Neuronal stem cell (in vitro differentiated cells): ENCODE measurements around the gene COLEC12.
A peak's percentile ranks its signal among the peaks of the same experiment; 100 is the strongest.

ENCODE experiments used
- DNase-seq: peaks from one replicate; pipeline ENCODE4 v3.0.0-alpha.2; 2013; ENCODE audit warnings: low spot score
- H2AFZ ChIP-seq: one replicate; pipeline ENCODE4 v1.6.1; 2013; ENCODE audit warnings: mild to moderate bottlenecking, low read length, inconsistent platforms
- H2AK5ac ChIP-seq: 2 replicates; pipeline ENCODE4 v1.6.1; 2013; ENCODE audit warnings: low read depth, mild to moderate bottlenecking, inconsistent platforms, low read length, moderate library complexity, mixed read lengths
- H2BK120ac ChIP-seq: 2 replicates; pipeline ENCODE4 v1.6.1; 2013; ENCODE audit warnings: low read depth, mild to moderate bottlenecking, inconsistent platforms, low read length, moderate library complexity, mixed read lengths
- H2BK12ac ChIP-seq: one replicate; pipeline ENCODE4 v1.6.1; 2013; ENCODE audit warnings: low read length, inconsistent platforms
- H2BK15ac ChIP-seq: 2 replicates; pipeline ENCODE4 v1.6.1; 2013; ENCODE audit warnings: mild to moderate bottlenecking, low read length, inconsistent platforms, mixed read lengths
- H2BK5ac ChIP-seq: one replicate; pipeline ENCODE4 v1.6.1; 2013; ENCODE audit warnings: inconsistent platforms, mild to moderate bottlenecking, low read length, moderate library complexity
- H3K14ac ChIP-seq: one replicate; pipeline ENCODE4 v1.6.1; 2013; ENCODE audit warnings: low read length, inconsistent platforms
- H3K18ac ChIP-seq: 2 replicates; pipeline ENCODE4 v1.6.1; 2013; ENCODE audit warnings: low read length, inconsistent platforms
- H3K23ac ChIP-seq: 2 replicates; pipeline ENCODE4 v1.6.1; 2013; ENCODE audit warnings: low read depth, mild to moderate bottlenecking, mixed read lengths, low read length, inconsistent platforms; ENCODE audit not compliant: poor library complexity
- H3K27ac ChIP-seq: replicated peaks from 3 replicates; pipeline ENCODE4 v1.5.1; 2013; ENCODE audit warnings: low read length, inconsistent platforms
- H3K27me3 ChIP-seq, 3 experiments: 2 replicates each; pipeline ENCODE4 v1.6.1; 2013; ENCODE audit warnings: low read length in 3 of 3, mild to moderate bottlenecking in 2 of 3, inconsistent platforms in 1 of 3, low read depth in 1 of 3, mixed read lengths in 1 of 3, moderate library complexity in 1 of 3; ENCODE audit not compliant: control insufficient read depth in 3 of 3, insufficient read depth in 3 of 3
- H3K36me3 ChIP-seq, 2 donors: replicated peaks in 1 of 2; 2 replicates each; pipeline ENCODE4 v1.6.1; 2013; ENCODE audit warnings: low read length in 2 of 2; ENCODE audit not compliant: control insufficient read depth in 2 of 2, insufficient read depth in 2 of 2
- H3K4ac ChIP-seq: 2 replicates; pipeline ENCODE4 v1.6.1; 2013; ENCODE audit warnings: inconsistent platforms, mild to moderate bottlenecking, low read length, moderate library complexity
- H3K4me1 ChIP-seq, 2 donors: 1 replicate in 1 of 2; 2 replicates in 1 of 2; pipeline ENCODE4 v1.6.1; 2013; ENCODE audit warnings: low read length in 2 of 2, low read depth in 1 of 2; ENCODE audit not compliant: control insufficient read depth in 2 of 2, insufficient read depth in 1 of 2
- H3K4me2 ChIP-seq: one replicate; pipeline ENCODE4 v1.6.1; 2013; ENCODE audit warnings: mild to moderate bottlenecking, low read length, inconsistent platforms; ENCODE audit not compliant: insufficient read depth, poor library complexity, severe bottlenecking
- H3K4me3 ChIP-seq, 2 donors: 2 replicates each; pipeline ENCODE4 v1.5.1; 2013; ENCODE audit warnings: low read length in 2 of 2, mild to moderate bottlenecking in 2 of 2, inconsistent platforms in 1 of 2, moderate library complexity in 1 of 2
- H3K79me1 ChIP-seq: one replicate; pipeline ENCODE4 v1.6.1; 2013; ENCODE audit warnings: low read depth, mild to moderate bottlenecking, inconsistent platforms, low read length, moderate library complexity
- H3K9ac ChIP-seq: one replicate; pipeline ENCODE4 v1.6.1; 2013; ENCODE audit warnings: mild to moderate bottlenecking, low read depth, low read length, inconsistent platforms; ENCODE audit not compliant: poor library complexity
- H3K9me3 ChIP-seq, 2 donors: replicated peaks in 1 of 2; 2 replicates each; pipeline versions ENCODE3 to v1.6.1; 2013; ENCODE audit warnings: low read length in 2 of 2, mild to moderate bottlenecking in 2 of 2, inconsistent platforms in 1 of 2, low read depth in 1 of 2, mixed read lengths in 1 of 2, moderate library complexity in 1 of 2; ENCODE audit not compliant: control insufficient read depth in 2 of 2, insufficient read depth in 1 of 2
- H4K8ac ChIP-seq: one replicate; pipeline ENCODE4 v1.6.1; 2013; ENCODE audit warnings: low read depth, mild to moderate bottlenecking, inconsistent platforms, low read length, moderate library complexity
- H4K91ac ChIP-seq: one replicate; pipeline ENCODE4 v1.6.1; 2013; ENCODE audit warnings: low read length, low read depth, mild to moderate bottlenecking, inconsistent platforms; ENCODE audit not compliant: poor library complexity
- WGBS, 2 donors: extraction: QIAGEN DNeasy Blood & Tissue Kit; methylation state at CpG; one replicate each; pipeline ENCODE4 v1.1.7; 2013; ENCODE audit warnings: missing lambda C conversion rate in 2 of 2, mixed read lengths in 1 of 2; ENCODE audit not compliant: insufficient read length in 2 of 2, insufficient replicate concordance in 1 of 2; ENCODE audit errors: extremely low coverage in 2 of 2; 5-methylcytosine and 5-hydroxymethylcytosine counted together

Gene COLEC12

DNA sequence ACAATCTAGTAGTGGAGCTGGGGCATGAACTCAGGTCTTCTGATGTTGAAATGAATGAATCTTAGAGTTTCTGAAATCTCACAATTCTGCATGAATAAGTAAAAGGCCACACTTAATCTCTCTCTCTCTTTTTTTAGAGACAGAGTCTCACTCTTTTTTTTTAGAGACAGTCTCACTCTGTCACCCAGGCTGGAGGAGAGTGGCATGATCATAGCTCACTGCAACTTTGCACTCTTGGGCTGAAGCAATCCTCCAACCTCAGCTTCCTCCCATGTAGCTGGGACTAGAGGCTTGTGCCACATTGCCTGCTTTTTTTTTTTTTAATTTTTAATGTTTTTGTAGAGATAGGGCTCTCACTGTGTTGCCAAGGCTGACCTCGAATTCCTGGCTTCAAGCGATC lies 163.8 kb downstream of the COLEC12 start:
- Histone ChIP-seq H3K4me1 (no peaks in the 10 kb centered on the region), H4K91ac (no peak overlapping the region), H3K9ac (no peak overlapping the region), H2AFZ (no peak overlapping the region), H3K27me3 (no peaks in the 10 kb centered on the region), H3K4ac (no peak overlapping the region), H3K36me3 (no peaks in the 10 kb centered on the region), H3K14ac (no peak overlapping the region), H4K8ac (no peak overlapping the region), H2BK15ac (no peak overlapping the region), H3K9me3 (no peaks in the 10 kb centered on the region), H3K27ac (no peak overlapping the region), H2BK120ac (no peak overlapping the region), H2BK12ac (no peak overlapping the region), H2AK5ac (no peak overlapping the region), H2BK5ac (no peak overlapping the region), H3K4me2 (no peak overlapping the region), H3K4me3 (no peak overlapping the region), H3K23ac (no peak overlapping the region), H3K18ac (no peak overlapping the region), H3K79me1 (no peaks in the 10 kb centered on the region)
- WGBS, 2 donors = no CpG with 5 or more reads among the region's 2 CpGs
- no peak for DNase-seq

GRCh38 chr18:335733-336132 lies 164.8 kb downstream of the COLEC12 start:
- Histone ChIP-seq H2BK12ac (no peak overlapping the region), H2AK5ac (no peak overlapping the region), H3K79me1 (no peaks in the 10 kb centered on the region), H2BK120ac (no peak overlapping the region), H3K4ac (no peak overlapping the region), H4K8ac (no peak overlapping the region), H3K27me3 (no peaks in the 10 kb centered on the region), H4K91ac (no peak overlapping the region), H3K36me3 (no peaks in the 10 kb centered on the region), H2BK15ac (no peak overlapping the region), H3K4me2 (no peak overlapping the region), H3K18ac (no peak overlapping the region), H3K4me3 (no peak overlapping the region), H3K23ac (no peak overlapping the region), H3K14ac (no peak overlapping the region), H2AFZ (no peak overlapping the region), H3K27ac (no peak overlapping the region), H3K9ac (no peak overlapping the region), H2BK5ac (no peak overlapping the region), H3K9me3 (no peaks in the 10 kb centered on the region), H3K4me1 (no peaks in the 10 kb centered on the region)
- DNase-seq = no peak
- no CpG with 5 or more reads among the region's 2 CpGs for WGBS, 2 donors

- no CpG with 5 or more reads among the region's 15 CpGs for WGBS, 2 donors
- no peaks in the 10 kb centered on the region for H3K9me3 ChIP-seq
These were observed 165.8 kb downstream of the COLEC12 start for GRCh38 chr18:334575-335132.

GRCh38 chr18:332721-333510 lies 167.6 kb downstream of the COLEC12 start:
- no peak overlapping the region for H2BK15ac ChIP-seq
- H3K9ac ChIP-seq = no peak overlapping the region
- no peak for DNase-seq
- H2AK5ac ChIP-seq = no peak overlapping the region
- no peak overlapping the region for H2BK120ac ChIP-seq
- no peak overlapping the region for H3K27ac ChIP-seq
- no peaks in the 10 kb centered on the region for H3K4me1 ChIP-seq
- H3K9me3 ChIP-seq = no peaks in the 10 kb centered on the region
- H3K4ac ChIP-seq = no peak overlapping the region
- H3K27me3 ChIP-seq = no peaks in the 10 kb centered on the region
- no peak overlapping the region for H2BK12ac ChIP-seq
- no CpG with 5 or more reads among the region's 14 CpGs for WGBS, 2 donors
- H4K8ac ChIP-seq = no peak overlapping the region
- no peak overlapping the region for H3K14ac ChIP-seq
- peak overlapping the region; percentile 60 for H3K18ac ChIP-seq
- H3K4me3 ChIP-seq = peak overlapping the region in 1 of 2 donors; percentile 16
- H2AFZ ChIP-seq = no peak overlapping the region
- H3K23ac ChIP-seq = no peak overlapping the region
- H3K4me2 ChIP-seq = no peak overlapping the region
- no peak overlapping the region for H4K91ac ChIP-seq
- no peak overlapping the region for H2BK5ac ChIP-seq
- no peaks in the 10 kb centered on the region for H3K79me1 ChIP-seq
- no peaks in the 10 kb centered on the region for H3K36me3 ChIP-seq

More at GRCh38 chr18:334575-335132, 165.8 kb downstream of the COLEC12 start:
- Histone ChIP-seq H3K27me3 (no peaks in the 10 kb centered on the region), H2AK5ac (no peak overlapping the region), H3K36me3 (no peaks in the 10 kb centered on the region), H3K18ac (no peak overlapping the region), H2BK12ac (no peak overlapping the region), H3K27ac (no peak overlapping the region), H2BK15ac (no peak overlapping the region), H3K4ac (no peak overlapping the region), H3K79me1 (no peaks in the 10 kb centered on the region), H3K4me2 (no peak overlapping the region), H3K14ac (no peak overlapping the region), H3K9ac (no peak overlapping the region), H4K8ac (no peak overlapping the region), H3K23ac (no peak overlapping the region), H2AFZ (no peak overlapping the region), H2BK120ac (no peak overlapping the region), H3K4me3 (no peak overlapping the region), H4K91ac (no peak overlapping the region), H3K4me1 (no peaks in the 10 kb centered on the region), H2BK5ac (no peak overlapping the region)
- DNase-seq = no peak
